Stomach (tissue), 4 donors: Measurements from ENCODE around the gene PRKRIP1.

ENCODE experiments used
- POLR2A ChIP-seq, 4 donors: fragments of 450-650 bp; IDR thresholded peaks; one replicate each; pipeline ENCODE4 v1.6.1; 2016; ENCODE audit warnings: antibody characterized with exemption in 4 of 4, control low read depth in 2 of 4, mild to moderate bottlenecking in 1 of 4, moderate library complexity in 1 of 4
- TF ChIP-seq, protein P1 (sequence below), 7 experiments: fragments of 450-650 bp in 4 of 7; fragments of 200-600 bp in 3 of 7; sonication (generic) in 3 of 7; IDR thresholded peaks; one replicate each; pipeline ENCODE4 v1.5.1; 2016 to 2019; ENCODE audit warnings: antibody characterized with exemption in 7 of 7, control low read depth in 2 of 7, mild to moderate bottlenecking in 1 of 7

- TF ChIP-seq, protein P1, sequence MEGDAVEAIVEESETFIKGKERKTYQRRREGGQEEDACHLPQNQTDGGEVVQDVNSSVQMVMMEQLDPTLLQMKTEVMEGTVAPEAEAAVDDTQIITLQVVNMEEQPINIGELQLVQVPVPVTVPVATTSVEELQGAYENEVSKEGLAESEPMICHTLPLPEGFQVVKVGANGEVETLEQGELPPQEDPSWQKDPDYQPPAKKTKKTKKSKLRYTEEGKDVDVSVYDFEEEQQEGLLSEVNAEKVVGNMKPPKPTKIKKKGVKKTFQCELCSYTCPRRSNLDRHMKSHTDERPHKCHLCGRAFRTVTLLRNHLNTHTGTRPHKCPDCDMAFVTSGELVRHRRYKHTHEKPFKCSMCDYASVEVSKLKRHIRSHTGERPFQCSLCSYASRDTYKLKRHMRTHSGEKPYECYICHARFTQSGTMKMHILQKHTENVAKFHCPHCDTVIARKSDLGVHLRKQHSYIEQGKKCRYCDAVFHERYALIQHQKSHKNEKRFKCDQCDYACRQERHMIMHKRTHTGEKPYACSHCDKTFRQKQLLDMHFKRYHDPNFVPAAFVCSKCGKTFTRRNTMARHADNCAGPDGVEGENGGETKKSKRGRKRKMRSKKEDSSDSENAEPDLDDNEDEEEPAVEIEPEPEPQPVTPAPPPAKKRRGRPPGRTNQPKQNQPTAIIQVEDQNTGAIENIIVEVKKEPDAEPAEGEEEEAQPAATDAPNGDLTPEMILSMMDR (IDR thresholded peaks at IDR 0.05) = no peak
- no peak for TF ChIP-seq POLR2A (IDR thresholded peaks at IDR 0.05)
Measured at GRCh38 chr7:102473271-102473991, 77.3 kb downstream of the PRKRIP1 start.
